Prostate gland (tissue), 2 donors: ENCODE measurements around the gene HLA-DPB1. TPM values are rescaled to one million over a fixed set of nuclear protein-coding genes. Genes with fewer than 3 reads are reported as not detected.

Experiments used
- DNase-seq: peaks from one replicate; pipeline ENCODE4 v3.0.0-alpha.2; 2019; ENCODE audit warnings: low spot score
- H3K27ac ChIP-seq, 2 donors: fragments of 200-600 bp; sonication (generic); 2 replicates each; pipeline ENCODE4 v1.5.1; 2017 to 2019
- H3K27me3 ChIP-seq: fragments of 200-600 bp; sonication (generic); replicated peaks from 2 replicates; pipeline ENCODE4 v1.5.1; 2019; ENCODE audit not compliant: insufficient read depth
- H3K36me3 ChIP-seq, 2 donors: fragments of 200-600 bp; sonication (generic); 1 replicate in 1 of 2; 2 replicates in 1 of 2; pipeline versions ENCODE4 v1.5.1 to v1.8.1; 2017 to 2019
- H3K4me1 ChIP-seq: fragments of 200-600 bp; sonication (generic); replicated peaks from 2 replicates; pipeline ENCODE4 v1.5.1; 2019
- H3K4me3 ChIP-seq, 2 donors: fragments of 200-600 bp; sonication (generic); 2 replicates each; pipeline ENCODE4 v1.5.1; 2017 to 2019
- H3K9me3 ChIP-seq: fragments of 200-600 bp; sonication (generic); 2 replicates; pipeline ENCODE4 v1.5.1; 2017
- CTCF ChIP-seq, 4 experiments: fragments of 200-600 bp in 2 of 4; fragments of 450-650 bp in 2 of 4; sonication (generic) in 2 of 4; IDR thresholded peaks; 1 replicate in 3 of 4; 2 replicates in 1 of 4; pipeline ENCODE4 v1.5.1; 2016 to 2019; ENCODE audit warnings: antibody characterized with exemption in 4 of 4, mild to moderate bottlenecking in 2 of 4, moderate library complexity in 2 of 4
- POLR2A ChIP-seq: fragments of 450-650 bp; IDR thresholded peaks from one replicate; pipeline ENCODE4 v1.6.1; 2016; ENCODE audit warnings: antibody characterized with exemption, mild to moderate bottlenecking
- POLR2AphosphoS5 ChIP-seq: sonication (generic); formaldehyde crosslinking; IDR thresholded peaks from one replicate; pipeline ENCODE4 v1.6.1; 2017; ENCODE audit warnings: antibody characterized with exemption
- WGBS: methylation state at CpG from one replicate; pipeline ENCODE4 v1.1.5; 2018; 5-methylcytosine and 5-hydroxymethylcytosine counted together
- intact Hi-C: fragments of 100-400 bp; cut with DNase I; formaldehyde crosslinking; loops from one replicate; pipeline ENCODE4 v1.14.2; 2022
- total RNA-seq, 2 donors: library from RNA; depleted of rRNA; stranded (reverse); fragments of >200 nt; gene quantifications; one replicate each; pipeline ENCODE4 v1.1.0, GENCODE V29; 2016

HLA-DPB1 gene
- total RNA-seq, 2 donors from 2014 or later, result 51.6 to 57.5 TPM

DNA sequence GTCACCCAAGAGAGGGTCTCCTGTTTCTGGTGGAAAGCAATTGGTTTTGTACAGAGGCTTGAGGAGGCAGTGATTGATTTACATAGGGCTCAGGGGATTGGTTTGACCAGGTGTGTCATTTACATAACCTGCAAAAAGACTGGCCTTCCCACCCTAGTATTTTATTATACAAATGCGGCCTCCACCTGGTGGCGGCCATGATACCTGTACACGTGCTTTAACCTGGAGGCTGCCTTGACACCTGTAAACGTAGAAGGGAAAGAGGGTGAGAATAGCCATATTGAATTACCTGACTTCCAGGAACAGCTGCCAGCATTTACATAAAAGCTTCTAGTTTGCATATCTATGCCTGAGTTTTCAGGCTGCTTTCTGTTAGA lies 48.7 kb downstream of the HLA-DPB1 start:
- DNase-seq, result no peak
- H3K4me3 ChIP-seq, result no peak overlapping the region
- no peaks in the 10 kb centered on the region for H3K27me3 ChIP-seq
- intact Hi-C loops, result loop anchor here (10.0 kb wide), 1 partner anchor 120 kb away; no protein-coding TSS in a partner anchor
- H3K4me1 ChIP-seq, result no peaks in the 10 kb centered on the region
- WGBS, result 54% methylated on average over 4 of the region's 4 CpGs
- no peaks in the 10 kb centered on the region for H3K9me3 ChIP-seq
- TF ChIP-seq CTCF (IDR thresholded peaks at IDR 0.05) (no peak), POLR2AphosphoS5 (no peak), POLR2A (no peak)
- H3K36me3 ChIP-seq, result no peaks in the 10 kb centered on the region
- no peak overlapping the region for H3K27ac ChIP-seq

- Histone ChIP-seq H3K4me1 (no peaks in the 10 kb centered on the region), H3K9me3 (no peaks in the 10 kb centered on the region), H3K4me3 (no peak overlapping the region), H3K27ac (no peak overlapping the region), H3K36me3 (no peaks in the 10 kb centered on the region), H3K27me3 (no peaks in the 10 kb centered on the region)
- DNase-seq, result no peak
- intact Hi-C loops, result loop anchor here (10.0 kb wide), 1 partner anchor 120 kb away; no protein-coding TSS in a partner anchor
- no peak for TF ChIP-seq POLR2AphosphoS5
- 84% methylated on average over 4 of the region's 4 CpGs for WGBS
These were observed 49.2 kb downstream of the HLA-DPB1 start for GRCh38 chr6:33124947-33125346.

DNA sequence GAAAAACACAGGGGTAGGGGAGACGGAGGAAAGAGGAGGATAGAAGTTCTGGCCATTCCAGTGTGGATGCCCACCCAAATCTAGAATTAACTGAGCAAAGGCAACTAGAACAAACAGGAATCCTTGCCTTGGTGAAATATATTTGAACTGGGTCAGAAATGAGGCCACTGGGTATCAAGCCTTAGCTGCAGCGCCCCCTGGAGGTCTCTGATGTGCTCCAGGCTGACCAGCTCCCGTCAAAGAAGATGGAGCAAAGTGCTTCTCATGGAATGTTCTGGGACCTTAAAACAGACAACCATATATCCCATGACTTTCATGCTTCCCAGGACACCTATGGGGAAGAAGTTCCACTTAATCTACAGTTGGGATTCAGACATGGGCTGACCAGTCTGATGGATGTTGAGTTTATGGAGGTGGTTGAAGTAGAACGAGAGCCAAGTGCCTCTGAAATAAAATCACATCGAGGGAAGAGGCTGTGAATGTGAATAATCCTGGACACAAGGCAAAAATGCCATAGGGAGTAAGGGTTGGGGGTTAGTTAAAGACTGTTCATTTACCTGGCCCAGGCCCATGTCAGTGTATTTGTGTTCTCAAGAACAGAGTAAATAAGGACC lies 50.4 kb downstream of the HLA-DPB1 start:
- H3K36me3 ChIP-seq, result no peaks in the 10 kb centered on the region
- H3K27ac ChIP-seq, result no peak overlapping the region
- peak; percentile 52 for DNase-seq
- WGBS, result 59% methylated on average over 5 of the region's 5 CpGs
- no peak overlapping the region for H3K4me3 ChIP-seq
- no peaks in the 10 kb centered on the region for H3K9me3 ChIP-seq
- H3K4me1 ChIP-seq, result no peaks in the 10 kb centered on the region
- TF ChIP-seq POLR2AphosphoS5 (no peak), POLR2A (no peak), CTCF (IDR thresholded peaks at IDR 0.05) (peak; percentile 13 to 51 (median 43))
- intact Hi-C loops, result loop anchor here (10.0 kb wide), 1 partner anchor 119 kb away; no protein-coding TSS in a partner anchor
- no peaks in the 10 kb centered on the region for H3K27me3 ChIP-seq

DNA sequence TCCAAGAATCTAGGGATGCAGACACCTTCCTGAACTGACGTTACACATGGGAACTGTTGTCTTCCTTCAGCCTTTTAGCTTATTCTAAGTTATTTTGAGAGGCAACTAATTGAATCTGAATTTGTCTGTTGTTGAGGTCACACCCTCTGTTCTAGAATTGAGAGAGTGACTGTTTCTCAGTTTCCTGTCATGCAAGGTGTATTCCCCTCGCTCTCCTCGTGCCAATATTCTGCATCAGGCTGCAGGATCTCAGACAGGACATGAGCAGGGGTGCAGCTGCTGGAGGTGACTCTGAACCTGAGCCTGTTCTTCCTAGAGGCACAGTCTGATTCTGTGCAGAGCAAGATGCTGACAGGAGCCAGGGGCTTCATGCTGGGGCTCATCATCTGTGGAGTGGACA lies 52.5 kb downstream of the HLA-DPB1 start:
- Histone ChIP-seq H3K36me3 (no peaks in the 10 kb centered on the region), H3K9me3 (no peaks in the 10 kb centered on the region), H3K4me1 (no peaks in the 10 kb centered on the region), H3K27ac (no peak overlapping the region), H3K27me3 (no peaks in the 10 kb centered on the region), H3K4me3 (no peak overlapping the region)
- intact Hi-C loops, result loop anchor here (10.0 kb wide), 1 partner anchor 116 kb away; no protein-coding TSS in a partner anchor
- TF ChIP-seq POLR2A (no peak), POLR2AphosphoS5 (no peak), CTCF (IDR thresholded peaks at IDR 0.05) (no peak)
- 83% methylated on average over 3 of the region's 3 CpGs for WGBS
- no peak for DNase-seq

DNA sequence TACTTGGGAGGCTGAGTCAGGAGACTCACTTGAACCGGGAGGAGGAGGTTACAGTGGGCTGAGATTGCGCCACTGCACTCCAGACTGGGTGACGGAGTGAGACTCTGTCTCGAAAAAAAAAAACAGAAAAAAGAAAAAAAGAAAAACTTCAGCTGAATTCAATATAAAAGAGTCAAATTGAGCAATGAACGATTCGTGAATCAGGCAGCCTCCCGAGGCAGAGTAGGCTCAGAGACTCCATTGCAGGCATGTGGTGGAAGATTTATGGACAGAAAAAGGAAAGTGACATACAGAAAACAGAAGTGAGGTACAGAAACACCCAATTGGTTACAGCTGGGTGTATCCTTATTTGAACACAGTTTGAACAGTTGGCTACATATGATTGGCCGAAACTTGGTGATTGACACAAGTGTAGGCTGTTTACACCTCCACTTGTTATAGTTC lies 56.3 kb downstream of the HLA-DPB1 start:
- Histone ChIP-seq H3K9me3 (no peaks in the 10 kb centered on the region), H3K36me3 (no peaks in the 10 kb centered on the region), H3K4me1 (no peaks in the 10 kb centered on the region), H3K27ac (no peak overlapping the region), H3K4me3 (no peak overlapping the region), H3K27me3 (no peaks in the 10 kb centered on the region)
- 80% methylated on average over 8 of the region's 8 CpGs for WGBS
- no peak for TF ChIP-seq POLR2A
- no peak for TF ChIP-seq POLR2AphosphoS5
- no peak for TF ChIP-seq CTCF (IDR thresholded peaks at IDR 0.05)
- no peak for DNase-seq
- intact Hi-C loops, result no loop called here
